GM18867 (cell line): Measurements from ENCODE around the gene IRS1.

Experiments used
- ATAC-seq: cut with Tn5 transposase; IDR thresholded peaks from one replicate; pipeline ENCODE4 v1.9.1; 2021; ENCODE audit warnings: mild to moderate bottlenecking, moderate library complexity; ENCODE audit not compliant: unreplicated experiment

The IRS1 gene

DNA sequence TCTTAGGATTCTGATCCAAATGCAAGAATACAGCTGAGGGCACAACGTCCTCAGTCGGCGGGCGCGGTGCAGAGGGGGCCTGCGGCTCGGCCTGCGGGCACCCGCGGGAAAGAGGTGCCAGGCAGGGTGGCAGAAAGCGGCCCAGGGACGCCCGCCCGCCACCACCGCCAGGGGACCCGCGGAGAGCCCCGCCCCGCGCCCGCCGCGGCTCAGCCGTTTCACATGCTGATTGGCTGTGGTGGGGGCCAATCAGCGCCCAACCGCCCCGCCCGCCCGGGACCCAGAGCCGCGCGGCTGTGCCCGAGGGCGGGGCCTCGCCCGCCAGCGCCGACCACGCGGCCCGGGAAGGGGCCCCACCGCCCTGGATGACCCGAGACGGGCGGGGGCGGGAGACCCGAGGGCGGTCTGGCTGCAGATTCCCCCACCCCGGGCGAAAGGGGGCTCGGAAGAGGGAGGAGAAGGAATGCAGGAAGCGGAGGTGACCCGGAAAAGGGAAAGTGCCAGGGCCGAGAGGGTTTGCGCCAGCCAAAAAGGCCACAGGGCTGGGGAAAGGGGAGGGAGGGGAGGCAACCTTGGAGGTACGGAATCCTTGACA, 8.0 kb downstream of the IRS1 start:
- peak; percentile 99 for ATAC-seq

- ATAC-seq = peak; percentile 71
Observed at GRCh38 chr2:226791056-226791486, 8.5 kb downstream of the IRS1 start.

- no peak for ATAC-seq
Observed at GRCh38 chr2:226790431-226790830, 9.2 kb downstream of the IRS1 start.

GRCh38 chr2:226790011-226790410, 9.6 kb downstream of the IRS1 start:
- no peak for ATAC-seq

DNA sequence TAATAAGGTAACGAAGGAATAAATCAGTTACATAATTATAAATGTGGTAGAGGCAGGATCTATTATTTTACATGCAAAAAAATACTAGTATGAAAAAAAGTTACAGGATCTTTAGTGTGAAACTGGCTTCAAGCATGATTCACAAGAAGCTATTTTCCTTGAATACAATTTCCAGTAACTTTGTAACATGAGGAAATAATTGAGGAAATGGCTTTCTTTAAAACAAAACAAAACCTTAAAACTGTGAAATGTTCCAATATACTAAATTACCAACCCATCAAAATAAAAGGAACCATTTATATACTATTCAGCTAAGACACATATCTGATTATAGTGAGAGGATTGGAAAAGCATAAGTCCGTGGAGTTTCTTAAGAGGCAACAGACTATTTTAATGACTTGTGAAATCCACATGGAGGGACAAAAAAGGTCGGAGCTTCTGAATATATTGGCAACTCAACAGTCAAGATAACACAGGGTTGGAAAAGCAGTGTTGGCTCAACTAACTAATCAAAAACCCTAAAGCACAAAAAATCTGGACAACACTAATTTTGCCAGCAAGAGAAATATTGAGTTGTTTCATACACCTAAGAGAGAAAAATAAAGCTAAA, 10.6 kb downstream of the IRS1 start:
- ATAC-seq = no peak

DNA sequence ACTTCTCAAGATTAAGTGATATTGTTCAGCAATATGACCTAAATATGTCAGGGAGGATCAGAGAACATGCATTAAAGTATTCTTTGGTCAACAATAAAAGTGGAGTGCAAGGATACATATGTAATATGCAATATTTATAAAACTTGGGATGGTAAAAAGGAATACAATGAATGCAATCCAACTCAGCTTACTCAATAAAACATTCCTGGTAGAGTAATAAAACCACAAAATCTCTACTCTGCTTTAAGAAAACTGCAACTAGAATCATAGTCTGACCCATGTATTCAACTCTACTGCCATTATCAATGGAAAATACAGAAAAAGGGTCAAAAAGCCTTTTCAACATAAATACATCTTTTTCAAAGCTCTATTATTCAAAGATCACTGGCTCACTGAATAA, 11.6 kb downstream of the IRS1 start:
- no peak for ATAC-seq

DNA sequence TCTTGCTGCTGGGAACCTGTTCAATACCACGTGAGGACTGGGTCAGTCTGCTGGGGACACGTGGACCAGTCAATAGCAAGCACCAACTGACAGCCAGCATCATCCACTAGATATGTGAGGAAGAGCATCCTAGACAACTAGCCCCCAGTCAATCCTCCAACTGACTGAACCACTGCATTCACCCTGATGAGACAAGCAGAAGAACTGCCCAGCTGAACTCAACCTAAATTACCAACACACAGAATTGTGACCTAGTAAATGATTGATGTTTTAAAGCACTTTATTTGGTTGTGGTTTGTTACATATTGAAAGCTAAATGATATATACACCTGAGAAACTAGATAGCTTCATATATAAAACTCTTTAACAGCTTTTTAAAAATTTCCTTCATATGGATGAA, 15.7 kb downstream of the IRS1 start:
- no peak for ATAC-seq

DNA sequence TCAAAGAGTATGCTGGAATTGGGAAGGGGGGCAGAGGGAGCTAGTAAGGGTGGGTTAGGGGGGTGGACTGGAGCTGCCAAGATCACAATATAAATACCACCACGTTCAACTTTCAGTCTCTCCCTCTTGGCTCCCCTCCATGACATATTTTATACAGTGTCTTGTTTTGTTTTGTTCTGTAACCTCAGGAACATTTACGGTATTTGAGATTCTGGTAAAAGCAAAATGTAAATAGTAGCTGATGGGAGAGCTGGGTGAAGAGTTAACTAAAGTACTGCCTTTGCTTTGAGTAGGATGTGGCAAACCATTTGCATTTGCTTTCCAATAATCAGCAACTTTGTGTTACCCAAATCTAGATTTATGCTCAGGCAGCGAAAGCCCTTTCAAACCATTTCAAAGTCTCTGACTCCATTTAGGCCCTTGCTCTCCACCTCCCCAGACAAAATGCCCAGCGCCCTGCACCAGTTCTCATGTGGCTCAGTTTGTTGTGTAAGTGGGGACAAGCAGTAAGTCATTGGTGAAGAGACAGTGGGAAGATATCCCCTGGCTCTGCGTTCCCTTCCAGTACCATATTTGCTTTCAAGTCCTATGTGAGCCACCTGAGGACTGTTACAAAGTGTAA, 17.4 kb downstream of the IRS1 start:
- no peak for ATAC-seq

- no peak for ATAC-seq
Observed at GRCh38 chr2:226780431-226780830, 19.2 kb downstream of the IRS1 start.

- no peak for ATAC-seq
Observed at GRCh38 chr2:226777611-226778010, 22.0 kb downstream of the IRS1 start.

GRCh38 chr2:226776104-226776503, 23.5 kb downstream of the IRS1 start:
- no peak for ATAC-seq

DNA sequence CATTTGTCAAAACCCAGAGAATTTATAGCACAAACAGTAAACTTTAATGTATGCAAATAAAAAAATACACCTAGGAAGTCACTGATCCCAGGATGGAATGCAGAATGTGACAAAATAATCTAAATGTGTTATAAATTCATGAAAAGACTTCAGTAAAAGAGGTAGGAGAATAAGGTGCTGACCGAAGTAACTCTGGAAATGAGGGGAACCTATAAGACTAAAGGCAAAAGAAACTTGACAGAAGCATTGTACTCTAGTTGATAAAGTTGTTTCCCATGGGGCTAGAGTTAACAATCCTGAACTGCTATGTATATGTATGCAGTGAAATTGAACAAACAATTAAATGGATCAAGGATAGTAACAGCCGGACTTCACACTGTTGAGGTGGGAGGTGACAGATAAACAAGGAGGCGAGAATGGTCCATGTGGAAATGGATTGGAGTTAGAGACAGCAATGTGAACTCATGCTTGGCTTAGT, 24.5 kb downstream of the IRS1 start:
- ATAC-seq = no peak

- peak; percentile 25 for ATAC-seq
Observed at GRCh38 chr2:226773291-226773690, 26.3 kb downstream of the IRS1 start.

DNA sequence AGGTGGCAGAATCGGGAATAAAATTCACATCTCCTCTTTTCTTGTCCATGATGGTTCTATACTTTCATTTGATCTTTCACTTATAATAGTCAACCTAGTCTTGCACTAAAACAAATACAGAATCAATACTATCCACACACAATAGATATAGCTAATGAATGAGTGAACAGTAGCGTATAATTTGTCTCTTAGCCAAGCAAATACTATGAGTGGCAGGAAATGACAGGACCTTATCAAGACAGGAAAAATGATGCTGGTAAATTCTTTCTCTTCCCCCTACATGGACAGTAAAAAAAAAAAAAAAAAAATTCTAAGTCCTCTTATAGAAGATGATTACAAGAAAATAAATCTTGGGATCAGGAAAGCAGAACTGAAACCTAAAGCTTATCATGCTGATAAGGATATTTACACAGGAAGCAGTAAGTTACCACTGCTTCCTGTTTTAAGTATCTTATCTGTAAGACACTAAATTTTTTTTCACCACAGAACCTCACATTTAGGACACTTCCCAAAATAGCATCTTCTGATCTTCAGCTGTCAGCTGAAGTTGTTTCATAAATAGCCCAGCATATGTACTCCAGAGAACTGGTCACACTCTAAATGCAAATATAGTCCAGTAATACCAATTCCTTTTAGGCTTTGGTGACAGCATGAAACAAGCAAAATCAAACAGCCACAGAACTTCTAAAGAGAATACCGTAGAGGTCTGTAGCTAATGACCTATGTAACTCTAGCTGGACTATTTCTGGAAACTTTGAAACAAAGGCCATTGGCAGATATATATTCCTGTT, 27.0 kb downstream of the IRS1 start:
- ATAC-seq = peak; percentile 97

- no peak for ATAC-seq
Observed at GRCh38 chr2:226771067-226771466, 28.6 kb downstream of the IRS1 start.

DNA sequence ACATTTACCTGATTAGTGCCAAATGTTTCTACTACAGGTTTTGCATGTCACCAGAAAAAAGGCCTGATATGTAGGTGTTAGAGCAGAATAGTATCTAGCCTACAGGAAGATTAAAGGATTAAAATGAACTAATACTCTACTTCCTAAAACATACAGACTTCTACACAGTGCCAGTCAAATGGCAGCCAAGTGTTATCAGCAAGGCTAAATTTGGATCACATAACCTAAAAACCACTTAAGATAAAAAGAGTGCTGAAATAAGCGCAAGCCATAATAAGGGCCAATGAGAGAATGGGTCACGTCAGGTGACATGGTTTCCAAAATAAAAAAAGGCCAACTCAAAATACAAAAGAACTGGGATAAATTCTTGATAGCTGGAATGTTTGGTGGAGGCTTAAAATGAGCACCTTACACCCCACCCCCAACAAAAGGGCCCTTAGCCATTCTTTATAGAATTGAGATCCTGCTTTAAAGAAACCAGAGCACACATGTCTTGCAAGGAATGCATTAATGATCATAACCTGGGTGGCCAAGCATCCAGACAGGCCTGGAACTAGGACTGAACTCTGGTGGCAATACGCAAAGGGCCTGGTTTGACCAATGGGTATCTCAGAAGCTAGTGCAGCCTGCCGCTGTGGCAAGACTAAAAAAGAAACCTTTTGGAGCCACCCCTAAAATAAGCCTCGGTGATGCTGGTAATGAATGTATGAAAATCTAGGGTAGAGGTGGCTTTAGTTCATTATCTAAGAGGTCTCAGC, 32.4 kb downstream of the IRS1 start:
- no peak for ATAC-seq

GRCh38 chr2:226766352-226767055, 33.1 kb downstream of the IRS1 start:
- ATAC-seq = no peak

DNA sequence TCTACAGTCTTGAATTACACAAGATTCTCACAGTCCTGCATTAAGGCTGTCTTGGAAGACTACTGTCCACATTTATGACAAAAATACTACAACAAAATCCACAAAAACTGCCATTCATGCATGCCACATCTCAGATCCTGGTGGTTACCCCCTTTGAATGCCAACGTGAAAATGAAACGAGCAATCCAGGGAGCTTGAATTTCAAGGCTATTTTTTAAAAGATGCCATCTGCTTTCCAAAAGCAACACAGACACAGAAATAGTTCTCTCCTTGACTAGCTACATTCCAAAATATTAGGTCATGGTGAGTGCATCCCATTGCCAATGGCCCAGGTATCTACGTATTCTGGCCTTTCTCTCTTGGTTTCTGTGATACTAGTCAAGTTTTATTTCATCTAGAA, 36.3 kb downstream of the IRS1 start:
- ATAC-seq = no peak

GRCh38 chr2:226761195-226761583, 38.4 kb downstream of the IRS1 start:
- no peak for ATAC-seq
